ENCODE measurements around the gene GSN.

GSN gene

DNA sequence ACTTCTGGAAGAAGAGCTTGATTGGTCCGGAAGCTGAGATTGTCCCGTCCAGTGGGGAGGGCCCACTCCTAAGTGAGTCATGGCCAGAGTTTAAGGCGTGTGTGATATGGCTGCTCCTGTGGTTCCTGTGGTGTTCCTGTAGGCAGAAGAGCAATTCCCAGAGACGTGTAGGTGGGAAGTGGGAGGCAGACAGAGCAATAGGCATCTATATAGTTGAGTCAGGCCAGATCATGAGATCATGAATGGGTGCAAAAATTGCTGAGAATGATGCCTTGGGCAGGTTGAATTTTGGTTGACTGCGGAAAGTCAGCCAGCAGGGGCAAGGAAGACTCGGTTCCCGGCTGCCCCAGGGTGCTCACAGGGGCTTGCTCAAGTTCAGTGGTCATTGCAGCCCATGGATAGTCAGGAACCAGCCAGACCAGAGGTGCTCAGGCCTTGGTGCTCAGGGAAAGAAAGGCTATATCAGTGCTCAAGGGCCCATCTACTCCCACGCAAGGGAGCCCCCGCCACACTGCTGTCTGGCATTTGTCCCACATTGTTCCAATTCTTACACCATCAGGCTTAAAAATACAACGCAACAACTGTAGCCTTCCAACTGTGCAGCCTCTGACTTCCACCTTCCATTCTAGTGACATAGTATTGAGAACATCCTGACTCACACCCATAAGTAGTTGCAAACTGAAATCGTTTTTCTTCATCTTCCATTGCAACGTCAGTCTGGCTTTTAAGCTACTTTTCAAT, 21.0 kb upstream of the GSN start:
- FAIRE-seq, result no peak

GRCh38 chr9:121249563-121249962, 18.4 kb upstream of the GSN start:
- no peak for FAIRE-seq

- FAIRE-seq, result no peak
Observed at GRCh38 chr9:121252104-121252851, 15.7 kb upstream of the GSN start.

GRCh38 chr9:121253162-121253561, 14.8 kb upstream of the GSN start:
- FAIRE-seq, result no peak

GRCh38 chr9:121253821-121254501, 14.0 kb upstream of the GSN start:
- no peak for FAIRE-seq

- FAIRE-seq, result no peak
Observed at GRCh38 chr9:121259498-121259897, 8.5 kb upstream of the GSN start.

GRCh38 chr9:121259935-121260334, 8.0 kb upstream of the GSN start:
- no peak for FAIRE-seq

DNA sequence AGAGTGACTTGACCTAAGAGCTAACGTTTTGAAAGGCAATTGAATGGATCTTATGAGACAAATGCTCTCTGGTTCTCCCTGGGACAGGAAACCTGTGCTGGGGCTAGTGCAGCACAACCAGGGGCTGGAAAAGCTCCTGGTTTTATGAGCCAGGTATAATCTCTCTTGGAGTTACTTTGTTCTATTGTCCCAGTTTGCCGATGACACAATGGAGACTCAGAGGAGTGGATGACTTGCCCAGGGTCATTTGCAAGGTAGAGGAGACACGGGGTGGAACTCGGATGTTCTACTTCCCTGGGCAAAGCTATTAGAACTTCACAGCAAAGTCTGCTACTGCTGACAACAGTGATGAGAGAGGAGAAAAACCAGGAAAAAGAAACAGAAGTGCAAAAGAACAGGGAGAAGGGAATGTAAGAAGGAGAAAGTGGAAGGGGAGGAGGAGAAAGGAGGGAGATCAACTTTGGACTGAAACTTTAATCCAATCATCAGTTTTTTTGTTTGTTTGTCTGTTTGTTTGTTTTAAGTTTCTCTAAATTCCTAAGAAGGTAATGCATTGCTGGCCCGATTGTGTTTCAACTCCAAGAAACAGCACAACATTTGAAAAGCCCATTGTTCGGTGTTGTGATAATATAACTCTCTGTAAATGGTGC, 7.4 kb upstream of the GSN start:
- no peak for FAIRE-seq

DNA sequence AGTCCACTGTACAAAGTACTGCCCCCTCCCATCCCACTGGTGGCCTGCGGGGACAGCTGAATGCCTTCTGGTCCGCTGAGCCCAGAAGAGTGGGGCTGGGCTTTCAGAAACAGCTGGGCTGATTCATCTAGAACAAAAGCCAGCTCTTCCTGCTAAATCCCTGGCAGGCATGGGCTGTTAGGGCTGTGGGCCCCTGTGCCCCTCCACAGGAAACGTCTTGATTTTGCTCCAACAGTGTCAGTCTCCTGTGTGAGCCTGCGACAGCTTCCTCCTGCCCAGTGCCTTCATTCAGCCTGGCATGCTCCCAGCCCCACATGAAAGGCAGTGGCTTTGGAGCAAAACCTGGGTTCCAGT, 6.9 kb upstream of the GSN start:
- FAIRE-seq, result no peak

- FAIRE-seq, result no peak
Observed at GRCh38 chr9:121261755-121262154, 6.2 kb upstream of the GSN start.

GRCh38 chr9:121262423-121262822, 5.5 kb upstream of the GSN start:
- FAIRE-seq, result no peak

- FAIRE-seq, result no peak
Observed at GRCh38 chr9:121262953-121263352, 5.0 kb upstream of the GSN start.

GRCh38 chr9:121266356-121266755, 1.6 kb upstream of the GSN start:
- FAIRE-seq, result no peak

- no peak for FAIRE-seq
Observed at GRCh38 chr9:121266906-121267650, 884 bp upstream of the GSN start.

DNA sequence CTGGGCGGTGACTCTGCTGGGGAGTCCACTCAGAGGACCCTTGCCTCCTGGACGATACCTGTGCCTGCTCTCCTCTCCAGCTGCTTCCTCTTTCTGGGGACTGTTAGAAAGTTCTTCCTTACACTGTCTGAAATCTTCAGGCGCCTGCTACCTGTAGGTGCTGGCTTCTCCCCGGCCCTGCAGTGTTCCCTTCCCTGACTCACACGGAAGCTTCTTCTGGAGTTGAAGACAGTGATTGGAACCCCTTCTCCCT, 562 bp downstream of the GSN start:
- FAIRE-seq, result no peak

DNA sequence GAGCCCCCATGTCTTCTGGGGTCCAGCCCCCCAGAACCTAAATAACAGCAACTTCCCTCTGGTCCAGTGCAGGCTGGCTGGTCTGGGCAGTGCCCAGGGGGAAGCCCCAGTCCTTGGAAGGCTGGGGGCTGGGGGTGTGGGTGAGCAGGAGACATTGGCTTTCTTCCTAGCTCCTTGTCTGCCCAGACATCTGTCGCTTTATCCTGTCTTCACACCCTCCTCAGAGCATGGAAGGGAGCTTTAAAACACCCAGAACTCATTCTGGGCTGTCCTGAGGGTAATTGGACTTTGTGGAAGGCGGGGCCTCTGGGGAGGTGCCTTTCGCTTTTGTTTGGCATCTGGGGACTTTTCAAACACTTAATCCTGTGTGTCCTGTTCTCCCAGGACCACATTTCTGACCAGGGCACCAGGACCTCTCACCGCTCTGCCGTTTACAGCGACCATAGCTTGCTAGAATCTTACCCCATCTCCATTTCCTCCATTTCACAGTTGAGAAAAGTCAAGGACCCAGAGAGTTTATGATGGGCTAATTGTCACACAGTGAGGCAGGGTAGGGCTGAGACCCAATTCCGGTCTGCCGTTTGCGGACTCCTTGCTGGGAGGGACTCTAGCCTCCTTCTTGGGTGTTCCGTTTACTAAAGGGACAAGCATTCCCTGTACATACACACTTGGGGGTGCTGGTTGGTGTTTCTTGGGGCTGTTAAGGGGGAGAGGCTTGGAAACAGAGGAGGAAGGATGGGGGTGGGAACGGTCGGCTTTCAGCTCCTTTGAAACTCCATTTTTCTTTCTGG, 1.1 kb downstream of the GSN start:
- FAIRE-seq, result no peak

DNA sequence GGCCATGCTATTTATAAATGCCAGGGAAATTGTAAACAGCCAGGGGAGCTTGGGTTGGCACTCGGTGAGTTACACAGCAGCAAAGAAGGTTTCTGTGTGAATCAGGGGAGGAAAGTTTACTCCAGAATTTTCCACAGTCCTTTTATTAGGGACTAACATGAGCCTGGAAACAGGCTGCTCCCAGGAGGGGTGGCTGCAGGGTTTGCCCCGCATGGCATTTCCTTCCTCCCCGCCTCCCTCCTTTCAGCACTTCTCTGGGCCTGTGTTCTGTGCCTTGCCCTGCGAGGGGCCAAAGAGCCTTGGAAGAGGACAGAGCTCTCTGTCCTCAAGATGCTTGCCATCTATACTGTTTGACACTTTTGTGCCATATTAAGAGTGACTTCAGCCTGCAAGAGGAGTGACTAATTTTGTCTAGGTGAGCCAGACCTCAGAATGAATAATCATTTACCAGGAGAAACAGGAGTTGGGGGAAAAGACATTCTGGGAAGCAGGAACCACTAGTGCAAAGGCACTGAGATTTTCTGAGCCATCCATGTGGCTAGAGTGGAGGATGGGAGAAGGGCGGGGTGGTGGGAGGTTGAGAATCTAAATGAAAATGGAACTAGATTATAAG, 1.8 kb downstream of the GSN start:
- no peak for FAIRE-seq

GRCh38 chr9:121271368-121272341, 3.7 kb downstream of the GSN start:
- FAIRE-seq, result no peak

DNA sequence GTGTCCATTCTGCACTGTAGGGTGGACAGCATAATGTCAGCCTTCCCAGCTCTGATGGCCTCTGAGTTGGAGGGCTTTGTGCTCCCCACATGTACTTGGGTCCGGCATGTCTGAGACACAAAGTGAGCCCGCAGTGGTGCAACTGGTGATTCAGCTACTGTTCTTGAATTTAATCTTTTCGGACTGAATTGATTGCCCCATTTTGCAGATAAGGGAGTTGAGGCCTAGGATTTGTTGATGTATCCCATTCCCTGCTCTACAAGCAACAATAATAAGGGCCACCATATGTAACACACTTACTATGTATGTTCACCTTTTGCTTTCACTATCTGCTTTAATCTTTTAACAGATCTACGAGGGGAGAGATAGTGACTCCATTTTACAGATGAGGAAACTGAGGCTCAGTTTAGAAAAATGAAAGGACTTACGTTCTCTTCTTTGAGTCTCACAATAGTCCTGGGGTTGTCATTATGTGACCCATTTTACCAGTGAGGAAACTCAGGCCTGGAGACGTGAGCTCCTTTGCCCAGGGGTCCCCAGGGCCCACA, 4.5 kb downstream of the GSN start:
- no peak for FAIRE-seq

DNA sequence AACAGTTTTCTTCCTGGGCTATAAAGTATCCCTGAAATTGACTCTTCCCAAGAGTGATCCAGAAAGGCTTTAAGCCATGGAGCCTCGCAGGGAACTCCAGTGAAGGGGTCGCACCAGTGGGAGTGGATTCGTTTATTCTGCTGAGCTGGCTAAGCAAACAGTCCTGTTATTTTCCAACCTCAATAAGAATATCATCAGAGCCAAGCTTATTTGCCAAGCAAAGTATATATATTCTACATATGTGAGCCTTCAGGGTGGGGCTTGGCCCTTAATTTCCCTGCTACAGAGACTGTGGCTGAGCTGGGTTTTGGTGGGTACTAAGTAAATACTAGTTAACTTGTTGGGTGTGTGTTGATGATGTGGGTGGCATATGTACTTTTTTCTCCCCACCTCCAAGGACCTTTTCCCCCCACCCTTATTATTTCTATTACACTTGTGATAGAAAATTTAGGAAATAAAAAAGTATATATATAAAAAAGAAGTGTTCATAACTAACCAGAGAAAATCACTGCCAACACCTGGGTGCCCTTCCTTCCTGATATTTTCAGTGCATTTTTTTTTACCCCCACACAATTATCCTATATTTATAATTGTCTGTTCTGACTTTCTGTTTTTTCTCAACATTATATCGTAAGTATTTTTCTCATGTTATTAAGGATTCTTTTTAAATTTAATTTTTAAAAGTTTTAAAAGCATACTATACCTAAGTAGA, 5.3 kb downstream of the GSN start:
- FAIRE-seq, result no peak
